A549 (cell line): ENCODE data around the gene THOC2. TPM values are rescaled to one million over a fixed set of nuclear protein-coding genes. Genes with fewer than 3 reads are reported as not detected.

ENCODE experiments used
- polyA plus RNA-seq, 4 experiments: library from polyadenylated mRNA; depleted of rRNA in 3 of 4; stranded (reverse); fragments of >200 nt; fragmentation: RNase III in 1 of 4; extraction: RNeasy Plus Mini Kit Qiagen cat#74134 plus additional on column Dnase treatment in 1 of 4; gene quantifications; 2 replicates in 3 of 4; 3 replicates in 1 of 4; pipeline ENCODE4 v1.2.3, GENCODE V29; 2011 to 2017
- small RNA-seq, 6 experiments: library from RNA; depleted of rRNA; stranded (forward); fragments of <200 nt; gene quantifications; one replicate each; pipeline ENCODE3, GENCODE V24; 2012

Gene THOC2
- polyA plus RNA-seq, 2 of the 4 experiments (the other 2 are of a cell fraction) = 62.0 to 155 TPM

Small RNA genes lying within 50 kb of the gene (small RNA-seq; reads per million reads assigned to genes)
- gene AL030996.1 (0 reads per million in 6 experiments), gene RNU7-69P (0 to 2.3 (median 0) reads per million in 6 experiments)

Other genes with a start within 250 kb of the THOC2 start
- gene XIAP, start 127.0 kb upstream of the THOC2 start, polyA plus RNA-seq (2011; rRNA removed) = 33.3 and 42.9 TPM in 2 replicates
- gene XIAP, start 127.0 kb upstream of the THOC2 start, polyA plus RNA-seq (2017; fragmentation: RNase III; extraction: RNeasy Plus Mini Kit Qiagen cat#74134 plus additional on column Dnase treatment) = 39.3 to 44.1 TPM (median 39.4 TPM) in 3 replicates
- 67.3 and 92.8 TPM in 2 replicates for gene STAG2, start 228.7 kb upstream of the THOC2 start, polyA plus RNA-seq (2011; rRNA removed)
- 45.5 to 49.5 TPM (median 46.2 TPM) in 3 replicates for gene STAG2, start 228.7 kb upstream of the THOC2 start, polyA plus RNA-seq (2017; fragmentation: RNase III; extraction: RNeasy Plus Mini Kit Qiagen cat#74134 plus additional on column Dnase treatment)